HepG2 (cell line): ENCODE results near the gene GNB3. TPM values are rescaled to one million over a fixed set of nuclear protein-coding genes. Genes with fewer than 3 reads are reported as not detected.

Source experiments
- GABPA ChIP-seq, 2 experiments: IDR thresholded peaks; 2 replicates each; pipeline ENCODE4 v1.6.1; 2011 to 2016; ENCODE audit warnings: low read depth in 2 of 2, low read length in 1 of 2, missing biosample characterization in 1 of 2, missing genetic modification characterization in 1 of 2
- GABPB1 ChIP-seq: IDR thresholded peaks from 2 replicates; pipeline ENCODE4 v1.6.1; 2016; ENCODE audit warnings: mild to moderate bottlenecking, missing genetic modification reagents, moderate library complexity, missing compliant biosample characterization
- KAT8 ChIP-seq: IDR thresholded peaks from 2 replicates; pipeline ENCODE4 v1.6.1; 2016; ENCODE audit warnings: missing genetic modification reagents, missing compliant biosample characterization
- MEIS2 ChIP-seq: sonication (generic); formaldehyde crosslinking; IDR thresholded peaks from 2 replicates; pipeline ENCODE4 v1.9.0; 2021; ENCODE audit warnings: mild to moderate bottlenecking, missing genetic modification reagents
- MIER3 ChIP-seq: IDR thresholded peaks from 2 replicates; pipeline ENCODE4 v1.6.1; 2016; ENCODE audit warnings: missing compliant biosample characterization, borderline replicate concordance
- PHF21A ChIP-seq: sonication (generic); formaldehyde crosslinking; IDR thresholded peaks from 2 replicates; pipeline ENCODE4 v1.5.0; 2020; ENCODE audit warnings: mild to moderate bottlenecking, missing genetic modification reagents
- REXO4 ChIP-seq: sonication (generic); formaldehyde crosslinking; IDR thresholded peaks from 2 replicates; pipeline ENCODE4 v1.8.0; 2022; ENCODE audit warnings: missing genetic modification reagents, mild to moderate bottlenecking, borderline replicate concordance
- SAFB2 ChIP-seq: sonication (generic); formaldehyde crosslinking; IDR thresholded peaks from 2 replicates; pipeline ENCODE4 v1.5.1; 2020; ENCODE audit warnings: missing genetic modification reagents, low read depth, mild to moderate bottlenecking, borderline replicate concordance
- SPEN ChIP-seq: sonication (generic); formaldehyde crosslinking; IDR thresholded peaks from 2 replicates; pipeline ENCODE4 v1.5.1; 2020; ENCODE audit warnings: low read depth, mild to moderate bottlenecking, missing genetic modification reagents
- TGIF2 ChIP-seq: IDR thresholded peaks from 2 replicates; pipeline ENCODE4 v1.6.1; 2016; ENCODE audit warnings: control low read depth, missing compliant biosample characterization
- ZC3H13 ChIP-seq: sonication (generic); formaldehyde crosslinking; IDR thresholded peaks from 2 replicates; pipeline ENCODE4 v1.8.1; 2023; ENCODE audit warnings: mild to moderate bottlenecking, missing genetic modification reagents, moderate library complexity
- ZNF552 ChIP-seq: sonication (generic); formaldehyde crosslinking; IDR thresholded peaks from 2 replicates; pipeline ENCODE4 v1.9.0; 2022; ENCODE audit warnings: missing genetic modification reagents, mild to moderate bottlenecking, borderline replicate concordance
- ZNF619 ChIP-seq: sonication (generic); formaldehyde crosslinking; IDR thresholded peaks from 2 replicates; pipeline ENCODE4 v1.4.0; 2020; ENCODE audit warnings: mild to moderate bottlenecking, missing genetic modification reagents
- ZNF766 ChIP-seq: sonication (generic); formaldehyde crosslinking; IDR thresholded peaks from 2 replicates; pipeline ENCODE4 v1.5.0; 2020; ENCODE audit warnings: missing genetic modification reagents, borderline replicate concordance
- ZNF792 ChIP-seq: IDR thresholded peaks from 2 replicates; pipeline ENCODE4 v1.6.1; 2016
- polyA plus RNA-seq, 8 experiments: library from polyadenylated mRNA; depleted of rRNA in 3 of 8; stranded (reverse) in 7 of 8; unstranded in 1 of 8; fragments of >200 nt; fragmentation: Illumina TruSeq in 4 of 8; extraction: Trizol in 4 of 8; gene quantifications; 2 replicates each; pipeline versions ENCODE4 v1.2.1 to v1.2.3, GENCODE V29; 2011 to 2016; ENCODE audit warnings: low read depth in 4 of 8, missing spikeins in 1 of 8, mixed read lengths in 1 of 8; ENCODE audit not compliant: insufficient read depth in 1 of 8
- total RNA-seq, 5 experiments: library from RNA; depleted of rRNA; stranded (reverse); fragments of >200 nt; fragmentation: Illumina TruSeq; extraction: Trizol; gene quantifications; 2 replicates each; pipeline ENCODE4 v1.2.3, GENCODE V29; 2016; ENCODE audit warnings: low read depth in 1 of 5
- TF ChIP-seq, protein P1 (sequence below): sonication (generic); formaldehyde crosslinking; IDR thresholded peaks from 2 replicates; pipeline ENCODE4 v1.4.0; 2020; ENCODE audit warnings: missing genetic modification reagents
- TF ChIP-seq, protein P2 (sequence below): IDR thresholded peaks from 2 replicates; pipeline ENCODE4 v1.6.1; 2016; ENCODE audit warnings: missing compliant biosample characterization, missing genetic modification reagents, borderline replicate concordance
- TF ChIP-seq, protein P3 (sequence below): sonication (generic); IDR thresholded peaks from 2 replicates; pipeline ENCODE4 v1.6.1; 2016; ENCODE audit warnings: low read depth, borderline replicate concordance
- TF ChIP-seq, protein P4 (sequence below): sonication (generic); formaldehyde crosslinking; IDR thresholded peaks from 2 replicates; pipeline ENCODE4 v1.5.1; 2020; ENCODE audit warnings: missing genetic modification reagents, mild to moderate bottlenecking, borderline replicate concordance

GNB3 gene
- total and polyA plus RNA-seq, 2 of the 13 experiments (the other 11 are each of a cell fraction or from before 2014, with no cell fraction given), result 1.3 to 3.6 TPM

DNA sequence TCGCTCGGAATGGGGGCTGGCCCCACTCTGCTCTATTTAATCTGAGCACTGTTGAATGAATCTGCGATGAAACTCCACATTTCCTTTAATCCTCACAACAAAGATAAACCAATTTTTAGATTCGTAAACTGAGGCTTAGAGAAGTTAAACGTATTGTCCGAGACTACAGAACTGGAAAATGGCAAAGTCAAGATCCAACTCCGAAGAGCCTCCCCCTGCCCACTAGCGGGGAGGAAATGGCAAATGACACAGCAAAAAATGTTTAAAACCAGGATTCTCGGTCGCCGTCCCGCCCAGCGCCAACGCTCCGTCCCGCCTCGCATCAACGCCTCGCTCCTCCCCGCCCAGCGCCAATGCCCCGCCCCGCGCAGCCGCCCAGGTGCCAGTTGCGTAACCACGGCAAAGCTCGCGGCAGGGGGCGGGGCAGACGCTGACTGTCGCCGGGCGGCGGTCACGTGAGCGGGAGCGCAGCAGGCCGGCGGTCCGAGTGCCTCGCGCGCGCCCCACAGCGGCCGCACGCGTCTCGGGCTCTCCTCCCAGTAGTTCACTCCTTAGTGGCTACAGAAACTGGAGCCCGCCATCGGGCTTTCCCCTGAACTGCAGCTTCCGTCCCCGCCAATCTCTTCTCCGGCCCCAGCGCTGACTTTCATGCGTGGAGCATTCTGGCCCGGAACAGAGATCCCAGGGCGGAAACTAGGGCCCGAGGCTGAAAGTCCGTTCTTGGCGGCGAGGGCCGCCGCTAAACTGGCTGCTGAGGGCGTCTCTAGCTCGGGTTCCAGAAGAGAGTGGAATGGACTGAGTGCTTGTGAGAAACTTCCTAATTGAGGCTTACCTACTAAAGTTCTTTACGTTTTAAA lies 50.3 kb downstream of the GNB3 start (continued):
- TF ChIP-seq, protein P1, sequence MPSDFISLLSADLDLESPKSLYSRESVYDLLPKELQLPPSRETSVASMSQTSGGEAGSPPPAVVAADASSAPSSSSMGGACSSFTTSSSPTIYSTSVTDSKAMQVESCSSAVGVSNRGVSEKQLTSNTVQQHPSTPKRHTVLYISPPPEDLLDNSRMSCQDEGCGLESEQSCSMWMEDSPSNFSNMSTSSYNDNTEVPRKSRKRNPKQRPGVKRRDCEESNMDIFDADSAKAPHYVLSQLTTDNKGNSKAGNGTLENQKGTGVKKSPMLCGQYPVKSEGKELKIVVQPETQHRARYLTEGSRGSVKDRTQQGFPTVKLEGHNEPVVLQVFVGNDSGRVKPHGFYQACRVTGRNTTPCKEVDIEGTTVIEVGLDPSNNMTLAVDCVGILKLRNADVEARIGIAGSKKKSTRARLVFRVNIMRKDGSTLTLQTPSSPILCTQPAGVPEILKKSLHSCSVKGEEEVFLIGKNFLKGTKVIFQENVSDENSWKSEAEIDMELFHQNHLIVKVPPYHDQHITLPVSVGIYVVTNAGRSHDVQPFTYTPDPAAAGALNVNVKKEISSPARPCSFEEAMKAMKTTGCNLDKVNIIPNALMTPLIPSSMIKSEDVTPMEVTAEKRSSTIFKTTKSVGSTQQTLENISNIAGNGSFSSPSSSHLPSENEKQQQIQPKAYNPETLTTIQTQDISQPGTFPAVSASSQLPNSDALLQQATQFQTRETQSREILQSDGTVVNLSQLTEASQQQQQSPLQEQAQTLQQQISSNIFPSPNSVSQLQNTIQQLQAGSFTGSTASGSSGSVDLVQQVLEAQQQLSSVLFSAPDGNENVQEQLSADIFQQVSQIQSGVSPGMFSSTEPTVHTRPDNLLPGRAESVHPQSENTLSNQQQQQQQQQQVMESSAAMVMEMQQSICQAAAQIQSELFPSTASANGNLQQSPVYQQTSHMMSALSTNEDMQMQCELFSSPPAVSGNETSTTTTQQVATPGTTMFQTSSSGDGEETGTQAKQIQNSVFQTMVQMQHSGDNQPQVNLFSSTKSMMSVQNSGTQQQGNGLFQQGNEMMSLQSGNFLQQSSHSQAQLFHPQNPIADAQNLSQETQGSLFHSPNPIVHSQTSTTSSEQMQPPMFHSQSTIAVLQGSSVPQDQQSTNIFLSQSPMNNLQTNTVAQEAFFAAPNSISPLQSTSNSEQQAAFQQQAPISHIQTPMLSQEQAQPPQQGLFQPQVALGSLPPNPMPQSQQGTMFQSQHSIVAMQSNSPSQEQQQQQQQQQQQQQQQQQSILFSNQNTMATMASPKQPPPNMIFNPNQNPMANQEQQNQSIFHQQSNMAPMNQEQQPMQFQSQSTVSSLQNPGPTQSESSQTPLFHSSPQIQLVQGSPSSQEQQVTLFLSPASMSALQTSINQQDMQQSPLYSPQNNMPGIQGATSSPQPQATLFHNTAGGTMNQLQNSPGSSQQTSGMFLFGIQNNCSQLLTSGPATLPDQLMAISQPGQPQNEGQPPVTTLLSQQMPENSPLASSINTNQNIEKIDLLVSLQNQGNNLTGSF (CRISPR knock-in tag), result peak; percentile 83; the same call in 1 of the 2 replicates
- TF ChIP-seq, protein P2, sequence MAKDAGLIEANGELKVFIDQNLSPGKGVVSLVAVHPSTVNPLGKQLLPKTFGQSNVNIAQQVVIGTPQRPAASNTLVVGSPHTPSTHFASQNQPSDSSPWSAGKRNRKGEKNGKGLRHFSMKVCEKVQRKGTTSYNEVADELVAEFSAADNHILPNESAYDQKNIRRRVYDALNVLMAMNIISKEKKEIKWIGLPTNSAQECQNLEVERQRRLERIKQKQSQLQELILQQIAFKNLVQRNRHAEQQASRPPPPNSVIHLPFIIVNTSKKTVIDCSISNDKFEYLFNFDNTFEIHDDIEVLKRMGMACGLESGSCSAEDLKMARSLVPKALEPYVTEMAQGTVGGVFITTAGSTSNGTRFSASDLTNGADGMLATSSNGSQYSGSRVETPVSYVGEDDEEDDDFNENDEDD (CRISPR knock-in tag), result peak; percentile 90
- TF ChIP-seq KAT8 (CRISPR knock-in tag) (0 out of 2 replicates have a peak, but pooled peaks have one; percentile 40), PHF21A (CRISPR knock-in tag) (peak; percentile 84), GABPA (IDR thresholded peaks at IDR 0.05; ENCODE audit: low read depth, low read length) (no peak), GABPA (CRISPR knock-in tag; IDR thresholded peaks at IDR 0.05; ENCODE audit: low read depth) (no peak), ZNF619 (CRISPR knock-in tag) (peak; percentile 93; the same call in 1 of the 2 replicates), SAFB2 (CRISPR knock-in tag) (peak; percentile 89; the same call in 1 of the 2 replicates), ZNF792 (no peak), GABPB1 (CRISPR knock-in tag) (peak; percentile 85), TGIF2 (CRISPR knock-in tag) (peak; percentile 81), MIER3 (CRISPR knock-in tag) (peak; percentile 89), ZC3H13 (CRISPR knock-in tag) (peak; percentile 98), REXO4 (CRISPR knock-in tag) (no peak), ZNF766 (CRISPR knock-in tag) (peak; percentile 68), MEIS2 (CRISPR knock-in tag) (peak; percentile 82; the same call in 1 of the 2 replicates), SPEN (CRISPR knock-in tag) (peak; percentile 95), ZNF552 (CRISPR knock-in tag) (0 out of 2 replicates have a peak, but pooled peaks have one; percentile 43)
- TF ChIP-seq, protein P3, sequence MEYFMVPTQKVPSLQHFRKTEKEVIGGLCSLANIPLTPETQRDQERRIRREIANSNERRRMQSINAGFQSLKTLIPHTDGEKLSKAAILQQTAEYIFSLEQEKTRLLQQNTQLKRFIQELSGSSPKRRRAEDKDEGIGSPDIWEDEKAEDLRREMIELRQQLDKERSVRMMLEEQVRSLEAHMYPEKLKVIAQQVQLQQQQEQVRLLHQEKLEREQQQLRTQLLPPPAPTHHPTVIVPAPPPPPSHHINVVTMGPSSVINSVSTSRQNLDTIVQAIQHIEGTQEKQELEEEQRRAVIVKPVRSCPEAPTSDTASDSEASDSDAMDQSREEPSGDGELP, result peak; percentile 64; the same call in 1 of the 2 replicates
- TF ChIP-seq, protein P4, sequence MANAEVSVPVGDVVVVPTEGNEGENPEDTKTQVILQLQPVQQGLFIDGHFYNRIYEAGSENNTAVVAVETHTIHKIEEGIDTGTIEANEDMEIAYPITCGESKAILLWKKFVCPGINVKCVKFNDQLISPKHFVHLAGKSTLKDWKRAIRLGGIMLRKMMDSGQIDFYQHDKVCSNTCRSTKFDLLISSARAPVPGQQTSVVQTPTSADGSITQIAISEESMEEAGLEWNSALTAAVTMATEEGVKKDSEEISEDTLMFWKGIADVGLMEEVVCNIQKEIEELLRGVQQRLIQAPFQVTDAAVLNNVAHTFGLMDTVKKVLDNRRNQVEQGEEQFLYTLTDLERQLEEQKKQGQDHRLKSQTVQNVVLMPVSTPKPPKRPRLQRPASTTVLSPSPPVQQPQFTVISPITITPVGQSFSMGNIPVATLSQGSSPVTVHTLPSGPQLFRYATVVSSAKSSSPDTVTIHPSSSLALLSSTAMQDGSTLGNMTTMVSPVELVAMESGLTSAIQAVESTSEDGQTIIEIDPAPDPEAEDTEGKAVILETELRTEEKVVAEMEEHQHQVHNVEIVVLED, result peak; percentile 93
